H1 (cell line): ENCODE results near the gene ANKRD60. TPM values are rescaled to one million over a fixed set of nuclear protein-coding genes. Genes with fewer than 3 reads are reported as not detected.
A peak's percentile ranks its signal among the peaks of the same experiment; 100 is the strongest.

Experiments used
- CTCF ChIA-PET: fragments of 300-600 bp; sonication (Branson Sonifier 250); formaldehyde crosslinking; loops from one replicate; lab custom pipeline; 2021; ENCODE audit not compliant: partially characterized antibody; lab: Charles Lee
- POLR2A ChIA-PET: fragments of 300-600 bp; sonication (Branson Sonifier 250); formaldehyde crosslinking; loops from one replicate; lab custom pipeline; 2021; ENCODE audit warnings: inconsistent platforms; ENCODE audit not compliant: partially characterized antibody; lab: Charles Lee
- DNase-seq, 2 experiments: peaks; one replicate each; pipeline versions ENCODE4 v3.0.0 to v3.0.0-alpha.2; 2010 to 2022; ENCODE audit warnings: low spot score in 2 of 2, low read depth in 1 of 2, mixed read lengths in 1 of 2
- FAIRE-seq: peaks from 2 replicates; lab custom pipeline; 2011; peaks lifted over from hg19 to GRCh38; lab: Jason Lieb, UNC
- H2AFZ ChIP-seq: 2 replicates; pipeline ENCODE4 v1.8.1; 2012; ENCODE audit warnings: low read length, inconsistent platforms
- H2AK5ac ChIP-seq: 2 replicates; pipeline ENCODE4 v1.6.1; 2013; ENCODE audit warnings: low read depth, low read length
- H2BK120ac ChIP-seq: replicated peaks from 2 replicates; pipeline ENCODE3; 2013; ENCODE audit warnings: low read depth, low read length, inconsistent platforms
- H2BK12ac ChIP-seq: 2 replicates; pipeline ENCODE4 v1.6.1; 2013; ENCODE audit warnings: low read depth, low read length
- H2BK15ac ChIP-seq: 2 replicates; pipeline ENCODE4 v1.6.1; 2013; ENCODE audit warnings: low read length
- H2BK20ac ChIP-seq: 2 replicates; pipeline ENCODE4 v1.6.1; 2013; ENCODE audit warnings: low read length
- H2BK5ac ChIP-seq: 2 replicates; pipeline ENCODE4 v1.6.1; 2013; ENCODE audit warnings: low read depth, low read length
- H3K14ac ChIP-seq: 2 replicates; pipeline ENCODE4 v1.6.1; 2013; ENCODE audit warnings: inconsistent platforms; ENCODE audit not compliant: insufficient read length
- H3K18ac ChIP-seq: 2 replicates; pipeline ENCODE4 v1.6.1; 2013; ENCODE audit warnings: low read length; ENCODE audit errors: extremely low read depth
- H3K23ac ChIP-seq: 2 replicates; pipeline ENCODE4 v1.6.1; 2013; ENCODE audit warnings: inconsistent platforms; ENCODE audit not compliant: insufficient read length
- H3K23me2 ChIP-seq: 2 replicates; pipeline ENCODE4 v1.6.1; 2013; ENCODE audit warnings: low read depth, low read length
- H3K27ac ChIP-seq: 2 replicates; pipeline ENCODE4 v1.6.1; 2011; ENCODE audit warnings: low read depth, low read length, inconsistent platforms
- H3K27me3 ChIP-seq, 4 experiments: replicated peaks in 1 of 4; 1 replicate in 1 of 4; 2 replicates in 3 of 4; pipeline versions ENCODE4 v1.6.1 to v1.8.1; 2011 to 2013; ENCODE audit warnings: low read length in 3 of 4, mild to moderate bottlenecking in 3 of 4, inconsistent platforms in 2 of 4, mixed read lengths in 2 of 4, moderate library complexity in 1 of 4; ENCODE audit not compliant: control insufficient read depth in 3 of 4, insufficient read depth in 3 of 4; ENCODE audit errors: extremely low read depth in 1 of 4
- H3K36me3 ChIP-seq, 4 experiments: 2 replicates each; pipeline versions ENCODE4 v1.6.1 to v1.8.1; 2011 to 2013; ENCODE audit warnings: mild to moderate bottlenecking in 4 of 4, low read length in 3 of 4, moderate library complexity in 2 of 4, control low read depth in 1 of 4, inconsistent platforms in 1 of 4; ENCODE audit not compliant: insufficient read depth in 4 of 4, control insufficient read depth in 2 of 4
- H3K4ac ChIP-seq: replicated peaks from 2 replicates; pipeline ENCODE3; 2013; ENCODE audit warnings: low read length, low read depth, mixed read lengths, inconsistent platforms; ENCODE audit not compliant: insufficient read length
- H3K4me1 ChIP-seq, 4 experiments: replicated peaks in 1 of 4; 1 replicate in 1 of 4; 2 replicates in 3 of 4; pipeline versions ENCODE4 v1.6.1 to v1.8.1; 2011 to 2013; ENCODE audit warnings: low read length in 3 of 4, inconsistent platforms in 2 of 4, mixed read lengths in 1 of 4; ENCODE audit not compliant: insufficient read depth in 4 of 4, control insufficient read depth in 3 of 4
- H3K4me2 ChIP-seq, 2 experiments: 2 replicates each; pipeline versions ENCODE4 v1.6.1 to v1.8.1; 2011 to 2013; ENCODE audit warnings: low read depth in 2 of 2, low read length in 2 of 2, control low read depth in 1 of 2, inconsistent platforms in 1 of 2, mild to moderate bottlenecking in 1 of 2; ENCODE audit not compliant: insufficient read depth in 1 of 2
- H3K4me3 ChIP-seq, 4 experiments: fragments of 200-600, 300-600 bp in 1 of 4; sonication (generic), shearing (Covaris generic), sonication (Bioruptor Twin) in 1 of 4; 2 replicates each; pipeline versions ENCODE4 v1.5.1 to v1.8.1; 2011 to 2016; ENCODE audit warnings: low read length in 4 of 4, low read depth in 3 of 4, control low read depth in 2 of 4, inconsistent platforms in 2 of 4, mild to moderate bottlenecking in 2 of 4, mixed read lengths in 1 of 4, moderate library complexity in 1 of 4; ENCODE audit not compliant: insufficient read depth in 2 of 4; ENCODE audit errors: extremely low read depth in 1 of 4
- H3K56ac ChIP-seq: replicated peaks from 2 replicates; pipeline ENCODE3; 2013; ENCODE audit warnings: low read depth, mild to moderate bottlenecking, mixed read lengths, low read length, inconsistent platforms; ENCODE audit not compliant: insufficient read length
- H3K79me1 ChIP-seq: 2 replicates; pipeline ENCODE4 v1.6.1; 2013; ENCODE audit warnings: low read depth, low read length, control low read depth
- H3K79me2 ChIP-seq, 2 experiments: 2 replicates each; pipeline versions ENCODE4 v1.6.1 to v1.8.1; 2012 to 2013; ENCODE audit warnings: low read length in 2 of 2, mild to moderate bottlenecking in 2 of 2, inconsistent platforms in 1 of 2; ENCODE audit not compliant: insufficient read depth in 2 of 2, control insufficient read depth in 1 of 2
- H3K9ac ChIP-seq, 4 experiments: replicated peaks in 1 of 4; 1 replicate in 1 of 4; 2 replicates in 3 of 4; pipeline versions ENCODE4 v1.6.1 to v1.8.1; 2011 to 2013; ENCODE audit warnings: low read depth in 3 of 4, low read length in 3 of 4, control low read depth in 2 of 4, mild to moderate bottlenecking in 2 of 4, moderate library complexity in 2 of 4, inconsistent platforms in 1 of 4; ENCODE audit errors: extremely low read depth in 1 of 4
- H3K9me3 ChIP-seq, 2 experiments: 2 replicates each; pipeline versions ENCODE4 v1.6.1 to v1.8.1; 2012 to 2013; ENCODE audit warnings: mild to moderate bottlenecking in 2 of 2, moderate library complexity in 2 of 2, control low read depth in 1 of 2, inconsistent platforms in 1 of 2, low read depth in 1 of 2, low read length in 1 of 2, mixed read lengths in 1 of 2; ENCODE audit not compliant: insufficient read depth in 2 of 2
- H4K20me1 ChIP-seq, 2 experiments: replicated peaks in 1 of 2; 2 replicates each; pipeline versions ENCODE3 to v1.8.1; 2011 to 2013; ENCODE audit warnings: inconsistent platforms in 2 of 2, low read length in 2 of 2, mild to moderate bottlenecking in 1 of 2; ENCODE audit not compliant: insufficient read depth in 2 of 2, control insufficient read depth in 1 of 2
- H4K5ac ChIP-seq: 2 replicates; pipeline ENCODE4 v1.6.1; 2013; ENCODE audit warnings: low read length, low read depth, mixed read lengths, inconsistent platforms; ENCODE audit not compliant: insufficient read length
- H4K8ac ChIP-seq: 2 replicates; pipeline ENCODE4 v1.8.0; 2013; ENCODE audit warnings: mild to moderate bottlenecking, moderate library complexity, low read length, inconsistent platforms; ENCODE audit not compliant: insufficient read depth; ENCODE audit errors: extremely low read depth
- H4K91ac ChIP-seq: replicated peaks from 2 replicates; pipeline ENCODE3; 2013; ENCODE audit warnings: low read length, mixed read lengths, inconsistent platforms; ENCODE audit not compliant: insufficient read length
- NANOG ChIP-seq: IDR thresholded peaks from 2 replicates; pipeline ENCODE4 v1.6.1; 2011; ENCODE audit warnings: low read length, low read depth, mild to moderate bottlenecking, inconsistent platforms; ENCODE audit not compliant: insufficient read depth, poor library complexity, severe bottlenecking
- TAF1 ChIP-seq: IDR thresholded peaks from 2 replicates; pipeline ENCODE4 v1.6.1; 2011; ENCODE audit warnings: mild to moderate bottlenecking, low read depth, low read length
- WGBS, 2 experiments: shearing (Covaris generic) in 1 of 2; methylation state at CpG; one replicate each; pipeline versions ENCODE4 v1.1.6 to v1.1.7; 2013 to 2015; ENCODE audit warnings: low lambda C conversion rate in 2 of 2, mixed read lengths in 2 of 2, inconsistent platforms in 1 of 2, low coverage in 1 of 2, missing lambda C conversion rate in 1 of 2; ENCODE audit not compliant: insufficient replicate concordance in 2 of 2, insufficient coverage in 1 of 2, insufficient read length in 1 of 2; ENCODE audit errors: extremely low coverage in 1 of 2, missing lambda C conversion rate in 1 of 2; 5-methylcytosine and 5-hydroxymethylcytosine counted together
- polyA plus RNA-seq, 7 experiments: library from polyadenylated mRNA; depleted of rRNA in 3 of 7; stranded (reverse) in 5 of 7; unstranded in 2 of 7; fragments of >200 nt in 5 of 7; fragments of 200-250 nt in 2 of 7; gene quantifications; 1 replicate in 5 of 7; 2 replicates in 1 of 7; 4 replicates in 1 of 7; pipeline versions ENCODE4 v1.2.1 to v1.2.3, GENCODE V29; 2011 to 2013; ENCODE audit warnings: missing spikeins in 2 of 7, mixed read lengths in 2 of 7
- total RNA-seq: library from RNA; stranded (reverse); fragmentation: NEBNext Ultra II Directional; extraction: Animal tissue kit (Norgen Biotek cat#: 25700); gene quantifications from 2 replicates; pipeline ENCODE4 v1.2.1, GENCODE V29; 2021
- TF ChIP-seq, protein P1 (sequence below), 3 experiments: IDR thresholded peaks; 1 replicate in 2 of 3; 2 replicates in 1 of 3; pipeline versions ENCODE4 v1.5.1 to v1.6.1; 2011; ENCODE audit warnings: low read length in 3 of 3, mild to moderate bottlenecking in 3 of 3, inconsistent platforms in 2 of 3, low read depth in 1 of 3, moderate library complexity in 1 of 3; ENCODE audit not compliant: insufficient read depth in 1 of 3; ENCODE audit errors: control extremely low read depth in 1 of 3

Gene ANKRD60
- total and polyA plus RNA-seq, 2 of the 8 experiments (the other 6 are each of a cell fraction or from before 2014, with no cell fraction given) = not detected

DNA sequence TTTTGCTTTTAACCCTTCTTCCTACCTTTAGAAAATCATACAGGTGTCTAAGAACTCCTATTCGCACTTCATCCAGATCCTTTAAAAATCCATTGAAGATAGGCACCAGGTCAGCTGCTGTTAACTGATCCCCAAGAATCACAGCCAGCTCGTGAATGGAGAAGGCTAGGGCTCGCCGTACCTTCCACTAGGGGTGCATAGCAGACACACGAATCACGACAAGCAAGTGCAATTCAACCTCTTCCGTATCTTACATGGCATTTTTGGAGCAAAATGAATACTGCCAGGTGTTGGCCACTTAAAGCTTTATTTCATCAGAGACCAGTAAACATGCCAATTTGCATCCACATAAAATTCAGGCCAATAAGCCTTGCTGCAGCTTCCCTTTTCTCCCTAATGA is 10.8 kb upstream of the ANKRD60 start:
- H3K14ac ChIP-seq = no peak overlapping the region
- TF ChIP-seq TAF1 (no peak), NANOG (no peak)
- TF ChIP-seq, protein P1, sequence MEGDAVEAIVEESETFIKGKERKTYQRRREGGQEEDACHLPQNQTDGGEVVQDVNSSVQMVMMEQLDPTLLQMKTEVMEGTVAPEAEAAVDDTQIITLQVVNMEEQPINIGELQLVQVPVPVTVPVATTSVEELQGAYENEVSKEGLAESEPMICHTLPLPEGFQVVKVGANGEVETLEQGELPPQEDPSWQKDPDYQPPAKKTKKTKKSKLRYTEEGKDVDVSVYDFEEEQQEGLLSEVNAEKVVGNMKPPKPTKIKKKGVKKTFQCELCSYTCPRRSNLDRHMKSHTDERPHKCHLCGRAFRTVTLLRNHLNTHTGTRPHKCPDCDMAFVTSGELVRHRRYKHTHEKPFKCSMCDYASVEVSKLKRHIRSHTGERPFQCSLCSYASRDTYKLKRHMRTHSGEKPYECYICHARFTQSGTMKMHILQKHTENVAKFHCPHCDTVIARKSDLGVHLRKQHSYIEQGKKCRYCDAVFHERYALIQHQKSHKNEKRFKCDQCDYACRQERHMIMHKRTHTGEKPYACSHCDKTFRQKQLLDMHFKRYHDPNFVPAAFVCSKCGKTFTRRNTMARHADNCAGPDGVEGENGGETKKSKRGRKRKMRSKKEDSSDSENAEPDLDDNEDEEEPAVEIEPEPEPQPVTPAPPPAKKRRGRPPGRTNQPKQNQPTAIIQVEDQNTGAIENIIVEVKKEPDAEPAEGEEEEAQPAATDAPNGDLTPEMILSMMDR (IDR thresholded peaks at IDR 0.05; ENCODE audit: control extremely low read depth in 1 of 3, insufficient read depth in 1 of 3, low read depth in 1 of 3, low read length in 3 of 3) = peak in 1 of 3 experiments; percentile 5; a peak in 1 of 4 replicates
- TF ChIP-seq, all 59 proteins: peak for 1
- H3K4me2 ChIP-seq = no peak overlapping the region
- WGBS, 2 experiments = 78% methylated on average over 7 of the region's 7 CpGs; no CpG with 5 or more reads in 1 of the 2 experiments
- no peaks in the 10 kb centered on the region for H4K20me1 ChIP-seq
- CTCF ChIA-PET = interaction anchor here (0.6 to 5.6 kb wide), 11 partner anchors 8 to 217 kb away, joined by 3 to 53 read pairs (median 5); no protein-coding TSS in a partner anchor
- no peak overlapping the region for H2BK15ac ChIP-seq
- no peak for DNase-seq
- H3K18ac ChIP-seq = no peak overlapping the region
- H3K56ac ChIP-seq = no peak overlapping the region
- H2AK5ac ChIP-seq = no peak overlapping the region
- peaks cover 0 to 11% (median 7%) of the 10 kb centered on the region in 4 experiments; a peak in 3 of 8 replicates for H3K36me3 ChIP-seq
- H3K23me2 ChIP-seq = peaks cover 4% of the 10 kb centered on the region; the same call in 1 of the 2 replicates
- no peak overlapping the region for H3K27ac ChIP-seq
- no peak overlapping the region for H2BK20ac ChIP-seq
- no peak overlapping the region for H3K23ac ChIP-seq
- no peak overlapping the region for H3K9ac ChIP-seq
- no peak overlapping the region for H4K91ac ChIP-seq
- H2BK5ac ChIP-seq = no peak overlapping the region
- no peak overlapping the region for H4K5ac ChIP-seq
- H3K4me1 ChIP-seq = no peaks in the 10 kb centered on the region; a peak in 1 of 7 replicates
- no peaks in the 10 kb centered on the region for H3K9me3 ChIP-seq
- H3K4me3 ChIP-seq = no peak overlapping the region
- no peak overlapping the region for H2BK12ac ChIP-seq
- no peak overlapping the region for H2BK120ac ChIP-seq
- POLR2A ChIA-PET = interaction anchor here (0.9 to 1.7 kb wide), 2 partner anchors 10 to 208 kb away, joined by 3 to 4 read pairs; no protein-coding TSS in a partner anchor
- H3K27me3 ChIP-seq = no peaks in the 10 kb centered on the region; a peak in 1 of 7 replicates
- H2AFZ ChIP-seq = no peak overlapping the region
- no peaks in the 10 kb centered on the region for H3K79me2 ChIP-seq
- no peaks in the 10 kb centered on the region for H3K79me1 ChIP-seq
- no peak overlapping the region for H4K8ac ChIP-seq
- no peak for FAIRE-seq
- H3K4ac ChIP-seq = no peak overlapping the region
